NCI-H446 (cell line): ENCODE data around the gene MR1.
"Not testable (repeated sequence)": the region's sequence is repeated elsewhere in the genome, so short reads cannot be mapped to it uniquely, and the experiment has no call there.

Source experiments
- DNase-seq, 2 experiments: peaks; one replicate each; lab custom pipeline; 2025; lab: John Stamatoyannopoulos, UW

MR1 gene

GRCh38 chr1:181032535-181032934 lies 1.2 kb upstream of the MR1 start:
- DNase-seq: peak in 1 of 2 experiments; percentile 38

- DNase-seq: no peak
Observed at GRCh38 chr1:181033128-181033798, 520 bp upstream of the MR1 start.

- not testable (repeated sequence) for DNase-seq
Observed at GRCh38 chr1:181035210-181035609, 1.4 kb downstream of the MR1 start.

GRCh38 chr1:181036107-181036836 lies 2.5 kb downstream of the MR1 start:
- DNase-seq: no peak

GRCh38 chr1:181037386-181037785 lies 3.6 kb downstream of the MR1 start:
- DNase-seq: no peak

GRCh38 chr1:181038399-181038873 lies 4.7 kb downstream of the MR1 start:
- DNase-seq: peak; percentile 45 to 55

- DNase-seq: peak; percentile 7 to 61
Observed at GRCh38 chr1:181040284-181040865, 6.6 kb downstream of the MR1 start.

GRCh38 chr1:181043025-181043888 lies 9.5 kb downstream of the MR1 start:
- no peak for DNase-seq

GRCh38 chr1:181044449-181044966 lies 10.7 kb downstream of the MR1 start:
- no peak for DNase-seq

- not testable (repeated sequence) for DNase-seq
Observed at GRCh38 chr1:181045946-181046345, 12.2 kb downstream of the MR1 start.

- no peak for DNase-seq
Observed at GRCh38 chr1:181049378-181049777, 15.6 kb downstream of the MR1 start.

- DNase-seq: no peak
Observed at GRCh38 chr1:181050922-181051321, 17.1 kb downstream of the MR1 start.

- DNase-seq: no peak
Observed at GRCh38 chr1:181056560-181056959, 22.8 kb downstream of the MR1 start.

- DNase-seq: no peak
Observed at GRCh38 chr1:181057079-181057478, 23.3 kb downstream of the MR1 start.

- no peak for DNase-seq
Observed at GRCh38 chr1:181059435-181059834, 25.7 kb downstream of the MR1 start.

- no peak for DNase-seq
Observed at GRCh38 chr1:181060066-181060465, 26.3 kb downstream of the MR1 start.

GRCh38 chr1:181060947-181061346 lies 27.2 kb downstream of the MR1 start:
- DNase-seq: not testable (repeated sequence)

- DNase-seq: no peak
Observed at GRCh38 chr1:181061487-181061886, 27.7 kb downstream of the MR1 start.

GRCh38 chr1:181061891-181062835 lies 28.4 kb downstream of the MR1 start:
- no peak for DNase-seq

GRCh38 chr1:181062836-181063428 lies 29.1 kb downstream of the MR1 start:
- no peak for DNase-seq
